ENCODE data around the gene MPP1.

DNA sequence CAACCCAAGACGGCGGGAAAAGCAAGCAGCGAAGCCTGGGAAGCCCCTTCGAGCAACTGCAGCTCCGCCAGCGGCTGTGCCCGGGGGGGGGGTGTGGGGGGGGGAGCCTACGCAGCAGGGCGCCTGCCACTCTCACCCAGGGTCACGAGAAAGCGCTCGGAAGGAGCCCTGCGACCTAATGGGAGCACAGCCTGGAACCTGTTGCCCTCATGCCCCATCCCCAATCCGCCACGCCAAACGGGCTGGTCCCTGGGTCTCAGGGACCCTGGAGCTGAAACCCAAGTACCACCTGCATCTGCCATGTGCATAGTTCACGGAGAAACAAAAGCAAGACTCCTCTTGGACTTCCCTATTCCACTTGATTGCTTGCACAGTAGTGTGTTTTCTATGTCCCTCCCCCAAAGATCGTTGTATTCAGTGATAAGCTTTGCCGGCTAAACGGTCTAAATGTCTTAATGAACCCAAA, 54.0 kb downstream of the MPP1 start:
- no peak for TF ChIP-seq RFX5 (IDR thresholded peaks at IDR 0.05)
- TF ChIP-seq POLR2A (IDR thresholded peaks at IDR 0.05; ENCODE audit: low read length): no peak
- no peak for TF ChIP-seq TFCP2L1 (CRISPR knock-in tag; IDR thresholded peaks at IDR 0.05)
- TF ChIP-seq, protein P1, sequence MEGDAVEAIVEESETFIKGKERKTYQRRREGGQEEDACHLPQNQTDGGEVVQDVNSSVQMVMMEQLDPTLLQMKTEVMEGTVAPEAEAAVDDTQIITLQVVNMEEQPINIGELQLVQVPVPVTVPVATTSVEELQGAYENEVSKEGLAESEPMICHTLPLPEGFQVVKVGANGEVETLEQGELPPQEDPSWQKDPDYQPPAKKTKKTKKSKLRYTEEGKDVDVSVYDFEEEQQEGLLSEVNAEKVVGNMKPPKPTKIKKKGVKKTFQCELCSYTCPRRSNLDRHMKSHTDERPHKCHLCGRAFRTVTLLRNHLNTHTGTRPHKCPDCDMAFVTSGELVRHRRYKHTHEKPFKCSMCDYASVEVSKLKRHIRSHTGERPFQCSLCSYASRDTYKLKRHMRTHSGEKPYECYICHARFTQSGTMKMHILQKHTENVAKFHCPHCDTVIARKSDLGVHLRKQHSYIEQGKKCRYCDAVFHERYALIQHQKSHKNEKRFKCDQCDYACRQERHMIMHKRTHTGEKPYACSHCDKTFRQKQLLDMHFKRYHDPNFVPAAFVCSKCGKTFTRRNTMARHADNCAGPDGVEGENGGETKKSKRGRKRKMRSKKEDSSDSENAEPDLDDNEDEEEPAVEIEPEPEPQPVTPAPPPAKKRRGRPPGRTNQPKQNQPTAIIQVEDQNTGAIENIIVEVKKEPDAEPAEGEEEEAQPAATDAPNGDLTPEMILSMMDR (IDR thresholded peaks at IDR 0.05): no peak
